Stimulated activated CD8-positive, alpha-beta memory T cell treated with anti-CD3 and anti-CD28 coated beads, Interleukin-12 subunit alpha, Interleukin-12 subunit beta, amount 100 ng/mL, for 1 hour (primary cell): ENCODE results near the gene SSRP1.

ENCODE experiments used
- DNase-seq: peaks from one replicate; pipeline ENCODE4 v3.0.0-alpha.2; 2020; ENCODE audit warnings: low read depth

SSRP1 gene

GRCh38 chr11:57314221-57314973, 21.3 kb downstream of the SSRP1 start:
- DNase-seq: no peak

- DNase-seq: no peak
Measured at GRCh38 chr11:57313788-57314135, 21.9 kb downstream of the SSRP1 start.

GRCh38 chr11:57313071-57313787, 22.5 kb downstream of the SSRP1 start:
- no peak for DNase-seq

GRCh38 chr11:57312511-57313021, 23.1 kb downstream of the SSRP1 start:
- DNase-seq: no peak

GRCh38 chr11:57311109-57311936, 24.4 kb downstream of the SSRP1 start:
- no peak for DNase-seq

GRCh38 chr11:57310630-57311086, 25.0 kb downstream of the SSRP1 start:
- no peak for DNase-seq

GRCh38 chr11:57310091-57310490, 25.6 kb downstream of the SSRP1 start:
- DNase-seq: no peak

GRCh38 chr11:57309106-57310059, 26.3 kb downstream of the SSRP1 start:
- DNase-seq: no peak

GRCh38 chr11:57308426-57309060, 27.1 kb downstream of the SSRP1 start:
- DNase-seq: no peak

GRCh38 chr11:57307666-57308270, 27.9 kb downstream of the SSRP1 start:
- no peak for DNase-seq

- no peak for DNase-seq
Measured at GRCh38 chr11:57306940-57307565, 28.6 kb downstream of the SSRP1 start.

- no peak for DNase-seq
Measured at GRCh38 chr11:57306161-57306876, 29.4 kb downstream of the SSRP1 start.

GRCh38 chr11:57305523-57305922, 30.2 kb downstream of the SSRP1 start:
- DNase-seq: no peak

- no peak for DNase-seq
Measured at GRCh38 chr11:57303990-57304579, 31.6 kb downstream of the SSRP1 start.

- DNase-seq: no peak
Measured at GRCh38 chr11:57303280-57303989, 32.3 kb downstream of the SSRP1 start.

- no peak for DNase-seq
Measured at GRCh38 chr11:57302489-57302888, 33.2 kb downstream of the SSRP1 start.

GRCh38 chr11:57301711-57302423, 33.8 kb downstream of the SSRP1 start:
- no peak for DNase-seq
